ENCODE data around the gene RPL37A.

The RPL37A gene

DNA sequence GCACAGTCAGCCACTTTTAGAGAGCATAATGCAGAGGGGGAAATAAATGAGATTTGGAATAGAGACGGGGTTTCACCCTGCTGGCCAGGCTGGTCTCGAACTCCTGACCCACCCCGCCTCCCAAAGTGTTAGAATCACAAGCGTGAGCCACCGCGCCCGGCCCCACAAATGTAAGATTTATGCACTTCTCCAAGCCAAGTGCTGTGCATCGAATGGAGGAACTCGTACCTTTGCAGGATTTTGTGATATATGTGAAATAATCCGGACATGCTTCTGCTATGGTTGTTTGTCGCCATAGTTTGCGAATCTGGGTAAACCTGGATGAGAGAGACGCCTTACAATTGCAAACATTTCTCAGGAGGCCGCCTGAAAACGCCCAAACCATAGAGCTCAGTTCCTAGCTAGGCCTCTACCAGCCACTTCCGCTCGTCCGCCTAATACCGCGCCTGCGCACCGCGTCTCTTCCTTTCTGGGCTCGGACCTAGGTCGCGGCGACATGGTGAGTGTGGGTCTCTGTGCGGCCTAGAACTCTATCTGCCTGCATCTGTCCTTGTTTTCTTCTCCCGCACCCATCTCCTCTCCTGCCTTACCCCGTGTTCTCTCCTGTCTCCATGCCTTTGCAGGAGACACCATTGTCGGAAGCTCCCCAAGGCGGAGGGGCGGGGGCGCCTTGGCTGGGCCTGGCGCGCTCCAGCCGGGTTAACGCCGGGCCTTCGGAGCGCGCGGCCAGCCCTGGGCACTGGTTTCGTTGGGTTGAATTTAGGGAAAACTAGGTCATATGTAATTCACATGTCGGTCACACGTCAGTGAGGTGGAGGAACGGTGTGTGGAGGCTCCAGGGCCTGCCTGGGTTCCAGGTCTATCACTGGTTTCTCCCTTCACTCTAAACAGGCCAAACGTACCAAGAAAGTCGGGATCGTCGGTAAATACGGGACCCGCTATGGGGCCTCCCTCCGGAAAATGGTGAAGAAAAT lies at the start of gene RPL37A:
Gene RPL37A (plus strand): TSS at position 466 of the 974 bp plus-strand sequence. CDS start 31 bp downstream, at position 497.
- peak; percentile 83 for DNase-seq (ENCODE audit: low spot score)

DNA sequence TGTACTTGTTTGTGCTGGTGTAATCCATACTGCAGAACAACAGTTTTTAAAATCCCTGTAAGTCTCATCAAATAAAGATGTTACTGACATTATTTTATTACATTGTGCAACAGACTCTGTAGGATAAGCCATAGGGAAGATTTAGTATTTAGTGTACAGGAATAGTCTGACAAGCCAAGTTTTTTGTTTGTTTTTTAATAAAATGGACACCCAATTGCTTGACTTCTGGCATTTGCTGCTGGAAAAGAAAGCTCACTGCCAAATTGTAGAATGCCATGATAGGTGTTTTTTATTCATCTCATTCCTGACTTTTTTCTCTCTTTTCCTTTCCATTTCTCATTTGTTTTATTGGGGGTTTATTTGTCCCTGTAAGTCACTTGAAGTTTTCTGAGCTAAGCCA lies 48.3 kb upstream of the RPL37A start:
- no peak for DNase-seq (ENCODE audit: low spot score)

DNA sequence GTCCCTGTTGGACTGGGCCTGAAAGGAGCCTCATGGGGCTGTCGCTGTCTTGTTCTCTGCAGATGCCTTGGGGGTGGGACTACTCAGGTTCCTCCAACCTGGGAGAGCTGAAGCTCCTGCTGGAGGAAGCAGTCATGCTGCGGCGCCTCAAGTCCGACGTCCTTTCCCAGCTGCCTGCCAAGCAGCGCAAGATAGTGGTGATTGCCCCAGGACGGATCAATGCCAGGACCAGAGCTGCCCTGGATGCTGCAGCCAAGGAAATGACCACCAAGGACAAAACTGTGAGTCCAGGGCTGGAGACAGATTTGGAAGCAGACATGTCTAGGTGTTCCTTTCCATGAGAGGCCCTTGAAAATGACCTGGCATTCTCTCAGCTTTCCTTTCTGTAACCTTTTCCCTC lies 47.9 kb upstream of the RPL37A start:
- no peak for DNase-seq (ENCODE audit: low spot score)

DNA sequence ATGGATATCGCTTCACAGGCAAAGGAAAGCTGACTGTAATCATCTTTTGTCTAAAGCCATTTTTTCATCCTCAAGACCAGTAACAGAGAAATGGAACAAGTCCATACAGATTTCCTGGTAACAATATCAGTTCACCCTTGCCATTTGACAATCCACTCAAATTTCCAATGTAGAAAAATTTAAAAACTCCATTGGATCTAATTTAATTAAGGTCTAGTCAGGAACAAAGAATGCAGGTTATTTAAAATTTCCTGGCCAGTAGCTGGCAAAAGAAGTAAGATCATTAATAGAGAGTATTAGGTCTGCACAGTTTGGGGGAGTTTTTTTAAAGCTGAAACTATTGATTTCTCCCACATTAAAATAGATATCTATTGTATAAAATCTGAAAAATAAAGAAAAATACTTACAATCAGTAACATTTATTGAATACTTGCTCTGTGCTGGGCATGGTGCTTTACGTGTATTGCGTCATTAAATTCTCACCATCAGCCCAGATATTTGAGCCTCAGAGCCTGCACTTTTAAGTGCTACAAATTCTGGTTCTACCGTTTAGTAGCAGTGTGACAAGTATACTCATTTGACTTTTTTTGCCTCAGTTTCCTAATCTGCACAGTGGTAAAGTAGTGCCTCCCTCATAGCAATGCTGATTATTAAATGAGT lies 44.6 kb upstream of the RPL37A start:
- DNase-seq (ENCODE audit: low spot score), result no peak

DNA sequence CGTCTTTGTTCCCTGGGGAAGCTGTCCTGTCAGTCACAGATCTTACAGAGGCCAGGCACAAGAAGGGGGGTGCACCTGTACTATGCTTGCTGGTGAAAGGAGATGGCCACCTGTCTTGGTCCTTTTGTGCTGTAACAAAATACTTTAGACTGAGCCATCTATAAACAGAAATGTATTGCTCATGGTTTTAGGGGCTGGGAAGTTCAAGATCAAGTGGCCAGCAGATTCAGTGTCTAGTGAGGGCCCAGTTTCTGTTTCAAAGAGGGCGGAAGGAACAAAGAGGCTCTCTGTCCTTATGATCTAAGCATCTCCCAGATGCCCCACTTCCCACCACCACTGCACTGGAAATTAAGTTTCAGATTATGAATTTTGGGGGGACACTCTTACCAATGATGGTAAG lies 35.5 kb upstream of the RPL37A start:
- no peak for DNase-seq (ENCODE audit: low spot score)

DNA sequence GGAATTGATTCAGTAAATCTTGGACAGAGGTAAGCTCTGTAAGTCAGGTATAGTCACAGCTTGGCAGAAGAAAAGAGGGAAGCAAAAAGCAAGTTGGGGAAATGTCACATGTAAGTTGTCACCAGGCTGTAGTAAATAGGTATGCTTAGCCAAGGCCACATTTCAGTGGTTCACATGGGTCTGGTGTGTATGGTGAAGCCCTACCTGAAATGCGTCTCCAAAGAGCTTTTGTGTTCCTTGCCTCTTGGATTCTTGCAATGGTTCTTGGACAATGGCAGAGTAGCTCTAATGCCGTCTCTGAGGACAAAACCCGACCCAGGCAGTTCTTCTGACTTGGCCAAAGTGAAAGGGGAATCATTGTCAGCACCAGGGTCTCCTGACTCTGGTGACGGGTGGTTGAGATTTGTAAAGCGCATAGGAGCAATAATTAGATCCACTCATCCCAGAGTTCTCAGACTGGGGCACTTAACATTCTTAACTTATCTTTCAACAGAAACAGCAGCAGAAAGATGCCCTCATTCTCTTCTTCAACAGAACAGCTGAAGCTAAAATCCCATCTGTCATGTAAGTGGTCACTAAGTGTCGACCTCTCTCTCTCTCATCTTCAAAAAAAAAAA lies 34.4 kb upstream of the RPL37A start:
- no peak for DNase-seq (ENCODE audit: low spot score)

DNA sequence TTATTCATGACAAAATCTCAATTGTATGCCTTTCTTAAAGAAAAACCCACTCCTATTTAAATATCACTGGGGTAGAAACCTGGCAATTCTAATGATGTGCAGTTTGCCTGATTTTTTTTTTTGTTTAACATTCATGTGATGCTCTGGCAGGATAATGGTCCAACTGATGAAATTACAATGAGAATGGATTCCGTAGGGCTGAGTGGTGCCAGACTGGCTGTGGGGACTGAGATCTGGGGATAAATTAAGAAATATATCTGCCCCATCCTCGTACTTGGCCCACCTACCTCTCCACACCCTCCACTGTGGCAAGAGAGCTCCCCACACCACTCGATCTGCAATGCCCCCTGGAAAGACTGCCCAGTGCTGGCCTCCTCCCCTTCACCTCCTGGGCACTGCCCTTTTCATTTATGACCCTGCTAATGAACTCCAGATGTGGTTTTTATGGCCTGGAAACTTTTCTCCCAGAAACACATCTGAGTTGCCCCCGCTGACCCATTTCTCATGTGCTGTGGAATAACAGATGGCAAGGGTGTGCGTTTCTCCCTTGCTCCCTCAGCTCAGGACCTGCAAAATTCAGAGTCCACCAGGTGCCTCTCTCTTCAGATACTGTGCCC lies 33.0 kb upstream of the RPL37A start:
- DNase-seq (ENCODE audit: low spot score), result no peak

DNA sequence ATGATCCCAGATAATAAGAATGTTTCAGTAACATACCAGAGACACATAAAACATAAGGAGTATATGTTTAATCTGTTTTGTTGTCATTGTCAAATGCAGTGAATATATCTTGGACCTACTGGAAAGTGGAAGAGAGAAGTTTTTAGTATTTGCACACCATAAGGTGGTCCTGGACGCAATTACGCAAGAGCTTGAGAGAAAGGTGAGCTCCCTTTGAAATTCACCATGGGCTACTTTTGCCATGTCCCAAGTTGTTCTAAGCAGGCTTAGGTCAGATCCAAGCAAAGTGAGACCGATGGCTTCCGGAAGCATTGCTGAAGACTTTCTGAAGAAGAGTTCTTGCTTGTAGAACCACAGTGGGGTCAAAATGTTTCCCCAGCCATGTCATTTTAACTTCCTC lies 30.8 kb upstream of the RPL37A start:
- no peak for DNase-seq (ENCODE audit: low spot score)

DNA sequence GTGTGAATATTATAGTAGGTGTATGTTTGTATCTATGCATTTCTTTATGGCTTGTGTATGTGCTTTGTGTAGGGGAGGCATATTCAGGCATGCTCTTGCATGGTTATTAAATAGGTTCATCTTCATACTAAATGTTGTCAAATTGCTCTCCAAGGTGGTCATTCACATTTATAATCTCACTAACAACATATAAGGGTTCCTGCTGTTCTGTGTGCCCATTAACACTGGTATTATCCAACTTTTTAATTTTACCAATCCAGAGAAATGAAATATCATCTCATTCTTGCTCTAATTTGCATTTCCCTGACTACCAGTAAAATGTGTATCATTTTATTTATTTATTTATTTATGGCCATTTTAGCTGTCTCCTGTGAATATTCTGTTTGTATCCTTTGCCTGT lies 29.0 kb upstream of the RPL37A start:
- DNase-seq (ENCODE audit: low spot score), result no peak

DNA sequence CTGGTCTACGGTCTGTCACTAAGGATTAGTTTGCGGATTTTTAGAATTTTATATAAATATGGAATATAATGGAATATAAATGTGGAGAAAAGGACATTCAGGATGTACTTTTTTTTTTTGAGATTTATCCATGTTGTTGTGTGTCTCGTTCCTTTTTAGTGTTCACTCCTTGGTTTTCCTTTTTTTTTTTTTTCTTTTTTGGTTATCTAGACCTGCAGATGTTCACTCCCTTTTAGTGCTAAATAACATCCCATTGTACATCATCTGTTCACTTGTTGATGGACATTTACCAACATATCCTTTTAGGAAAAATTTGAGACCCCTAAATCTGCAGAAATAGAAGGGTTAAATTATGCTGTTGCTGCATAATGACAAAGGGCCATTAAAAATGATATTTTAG lies 25.5 kb upstream of the RPL37A start:
- no peak for DNase-seq (ENCODE audit: low spot score)

DNA sequence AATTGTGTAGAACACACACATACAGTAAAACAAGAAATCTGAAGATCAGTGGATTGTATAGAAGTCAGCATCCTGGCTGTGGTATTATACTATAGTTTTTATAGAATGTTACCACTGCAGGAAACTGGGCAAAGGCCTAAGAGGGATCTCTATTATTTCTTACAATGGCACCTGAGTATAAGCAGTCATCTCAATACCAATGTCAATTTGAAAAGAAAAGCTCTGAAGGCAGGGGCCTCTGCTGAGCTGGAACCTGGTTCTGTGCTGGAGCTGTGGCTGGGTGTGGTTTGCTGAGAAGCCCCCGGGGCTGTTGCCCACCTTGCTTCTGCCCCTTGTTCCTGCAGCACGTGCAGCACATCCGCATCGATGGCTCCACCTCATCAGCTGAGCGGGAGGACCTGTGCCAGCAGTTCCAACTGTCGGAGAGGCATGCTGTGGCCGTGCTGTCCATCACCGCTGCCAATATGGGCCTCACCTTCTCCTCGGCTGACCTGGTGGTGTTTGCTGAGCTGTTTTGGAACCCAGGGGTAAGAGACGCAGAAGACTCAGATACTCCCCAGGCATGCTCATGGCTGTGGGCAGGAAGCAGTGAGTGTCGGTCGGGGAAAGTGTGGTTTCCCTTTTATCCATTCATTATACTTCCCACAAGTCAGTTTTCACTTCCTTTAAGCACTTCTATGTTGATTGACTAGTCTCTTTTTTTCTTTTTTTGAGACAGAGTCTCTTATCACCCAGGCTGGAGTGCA lies 23.5 kb upstream of the RPL37A start:
- DNase-seq (ENCODE audit: low spot score), result no peak

DNA sequence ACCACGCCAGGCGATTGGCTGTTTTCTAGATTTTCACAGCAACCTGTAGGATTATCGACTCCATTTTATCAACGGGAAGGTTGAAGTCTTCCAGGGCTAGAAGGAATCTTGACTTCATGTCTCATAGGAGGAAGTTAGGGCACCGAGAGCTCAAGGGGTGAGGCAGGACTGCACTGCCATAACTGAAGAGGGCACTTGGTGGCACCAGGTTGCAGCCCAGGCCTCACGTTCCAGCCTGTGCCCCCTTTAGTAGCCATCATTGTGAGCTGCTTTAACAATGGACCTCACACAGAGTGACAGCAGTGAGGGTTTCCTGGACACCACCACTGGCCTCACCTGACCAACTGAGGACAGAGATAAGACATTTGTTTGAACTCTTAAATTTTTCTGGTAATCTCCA lies 22.9 kb upstream of the RPL37A start:
- no peak for DNase-seq (ENCODE audit: low spot score)

DNA sequence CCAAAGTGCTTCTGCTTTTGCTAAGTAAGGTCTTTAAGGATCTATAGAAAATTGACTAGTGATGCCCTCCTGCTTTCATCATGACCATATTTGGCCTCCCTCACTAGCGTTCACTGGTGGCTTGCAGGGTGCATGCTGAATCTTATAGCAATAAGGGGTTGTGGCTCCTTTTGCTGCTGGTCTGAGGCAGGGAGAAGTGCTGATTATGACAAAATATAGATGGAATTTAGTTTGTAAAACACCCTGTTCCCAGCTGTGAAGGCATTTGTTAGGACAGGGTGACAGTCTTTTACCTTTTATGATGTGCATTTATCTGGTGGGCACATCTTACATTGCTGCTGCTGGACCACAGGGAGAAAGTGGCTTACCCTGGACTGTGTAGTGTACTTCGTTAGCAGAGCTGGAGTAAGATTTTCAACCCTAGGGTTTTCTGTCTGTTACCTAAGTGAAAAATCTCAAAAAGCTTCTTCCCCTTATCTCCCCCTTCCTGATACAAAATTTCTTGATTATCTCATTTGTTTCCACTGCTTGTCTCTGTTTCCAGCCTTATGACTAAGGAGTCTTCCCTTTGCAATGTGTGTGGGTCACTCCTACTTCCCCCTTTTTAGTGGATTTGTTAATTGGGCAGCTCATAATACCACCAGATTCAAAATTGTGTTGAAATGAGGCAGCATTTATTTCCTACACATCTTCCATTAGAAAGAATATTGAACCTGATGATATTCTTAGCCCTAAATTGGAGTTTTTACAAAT lies 21.2 kb upstream of the RPL37A start:
- DNase-seq (ENCODE audit: low spot score), result no peak

DNA sequence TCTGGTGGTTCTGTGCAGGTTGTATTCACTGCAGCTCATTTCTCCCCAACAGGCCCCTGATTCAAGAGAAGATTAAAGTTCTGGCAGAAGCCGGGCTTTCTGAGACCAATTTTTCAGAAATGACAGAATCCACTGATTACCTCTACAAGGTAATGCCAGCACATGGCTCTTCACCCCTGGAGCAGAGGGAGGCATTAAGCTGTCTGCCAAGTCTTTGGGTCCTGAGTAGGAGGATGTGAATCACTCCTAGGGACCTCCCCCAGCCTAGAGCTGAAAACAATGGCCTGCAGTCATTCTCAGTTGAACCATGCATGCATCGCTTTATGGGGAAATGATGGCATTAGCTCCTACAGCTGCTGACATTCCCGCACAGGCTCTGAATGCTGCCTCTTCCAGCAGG lies 20.5 kb upstream of the RPL37A start:
- DNase-seq (ENCODE audit: low spot score), result no peak

DNA sequence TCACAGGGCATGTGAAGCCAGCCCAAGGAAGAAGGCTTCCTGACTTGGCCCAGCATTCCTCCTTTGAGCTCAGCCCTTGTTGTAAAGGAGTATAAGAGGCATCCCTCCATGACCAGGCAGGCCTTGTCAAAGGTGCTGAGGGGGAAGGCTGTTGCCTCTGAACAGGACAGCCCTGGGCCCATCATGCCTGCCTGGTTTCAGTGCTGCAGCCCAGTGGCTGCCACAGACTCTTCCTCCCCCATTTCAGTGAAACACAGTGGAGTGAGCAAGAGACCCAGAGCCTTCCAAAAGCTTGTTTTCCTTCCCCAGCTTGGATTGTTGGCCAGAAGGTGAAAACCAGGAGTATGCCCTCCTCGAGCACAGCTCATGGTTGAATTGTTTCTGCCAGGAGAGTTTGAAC lies 19.9 kb upstream of the RPL37A start:
- no peak for DNase-seq (ENCODE audit: low spot score)

DNA sequence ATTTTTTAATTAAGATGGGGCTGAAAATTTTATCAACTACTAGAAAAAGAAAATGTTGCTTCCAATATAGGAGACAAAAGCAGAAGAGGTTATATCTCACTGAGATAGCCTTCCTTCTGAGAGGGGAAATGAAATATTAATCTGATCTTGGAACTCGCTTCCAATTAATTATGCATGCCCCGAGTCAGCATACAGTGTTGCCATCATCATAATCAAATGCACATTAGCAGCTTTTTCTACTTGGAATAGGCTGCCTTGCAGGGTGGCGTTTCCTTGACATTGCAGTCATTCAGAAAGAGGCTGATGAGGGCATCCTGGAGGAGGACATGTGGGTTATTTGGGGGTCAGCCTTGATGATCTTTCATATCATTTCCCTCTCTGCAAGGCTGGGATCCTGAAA lies 18.4 kb upstream of the RPL37A start:
- DNase-seq (ENCODE audit: low spot score), result no peak

DNA sequence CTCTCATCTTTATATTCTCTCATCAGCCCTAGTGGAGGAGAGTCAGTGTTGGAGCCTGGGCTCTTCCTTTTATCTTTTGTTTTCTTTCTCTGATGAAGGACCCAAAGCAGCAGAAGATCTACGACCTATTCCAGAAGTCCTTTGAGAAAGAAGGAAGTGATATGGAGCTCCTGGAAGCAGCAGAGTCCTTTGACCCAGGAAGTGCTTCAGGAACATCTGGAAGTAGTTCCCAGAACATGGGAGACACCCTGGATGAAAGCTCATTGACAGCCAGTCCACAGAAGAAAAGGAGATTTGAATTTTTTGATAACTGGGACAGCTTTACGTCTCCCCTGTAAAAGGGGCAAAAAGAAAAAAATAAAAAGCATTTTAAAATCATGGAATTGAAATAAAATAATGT lies 16.0 kb upstream of the RPL37A start:
- DNase-seq (ENCODE audit: low spot score), result no peak

DNA sequence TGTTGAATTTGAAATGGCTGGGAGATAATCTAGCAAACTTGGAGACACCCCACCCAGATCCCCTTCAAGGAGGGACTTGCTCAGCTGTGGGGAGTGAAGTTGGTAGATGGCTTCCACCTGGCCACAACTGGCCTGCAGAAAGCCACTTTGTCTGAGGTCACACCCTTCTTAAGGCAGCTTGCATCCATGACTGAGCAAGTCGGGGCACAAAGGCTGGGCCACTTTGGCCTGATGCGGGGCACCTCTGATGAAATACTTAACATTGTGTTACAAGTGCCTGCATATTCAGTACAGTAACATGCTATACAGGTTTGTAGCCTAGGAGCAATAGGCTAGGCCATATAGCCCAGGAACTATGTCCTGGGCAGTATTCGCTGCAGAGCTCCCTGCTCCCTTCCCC lies 13.4 kb upstream of the RPL37A start:
- no peak for DNase-seq (ENCODE audit: low spot score)

DNA sequence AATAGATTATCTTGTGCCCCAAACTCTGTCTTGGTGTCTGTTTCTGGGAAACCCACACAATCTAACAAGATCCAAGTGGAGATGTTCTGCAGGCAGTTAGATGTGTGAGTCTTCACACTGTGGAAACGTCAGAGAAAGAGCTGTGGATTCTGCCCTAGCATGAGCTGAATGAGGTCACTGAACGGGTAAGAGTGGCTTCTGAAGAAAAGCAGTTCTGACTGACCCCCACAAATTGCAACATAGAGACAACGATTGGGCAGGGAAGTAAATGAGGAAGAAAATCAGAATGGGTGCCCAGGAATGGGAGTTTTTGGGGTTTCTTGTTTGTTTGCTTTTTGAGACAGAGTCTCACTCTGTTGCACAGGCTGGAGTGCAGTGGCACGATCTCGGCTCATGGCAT lies 12.9 kb upstream of the RPL37A start:
- no peak for DNase-seq (ENCODE audit: low spot score)

DNA sequence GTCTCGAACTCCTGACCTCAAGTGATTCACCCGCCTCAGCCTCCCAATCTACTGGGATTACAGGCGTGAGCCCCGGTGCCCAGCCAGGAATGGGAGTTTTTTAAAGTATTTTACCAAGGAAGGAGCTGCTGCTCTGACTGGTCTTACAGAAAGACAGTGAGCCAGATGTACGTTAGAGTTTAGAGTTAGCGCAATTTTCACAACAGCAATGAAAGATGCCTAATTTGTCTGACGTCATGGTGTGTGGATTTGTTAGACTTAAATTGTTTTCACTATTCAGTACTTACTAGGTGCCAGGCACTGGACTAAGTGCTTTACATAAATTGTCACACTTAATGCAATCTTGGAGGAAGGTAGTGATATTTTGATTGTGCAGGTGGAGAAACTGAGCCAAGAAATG lies 12.4 kb upstream of the RPL37A start:
- no peak for DNase-seq (ENCODE audit: low spot score)

DNA sequence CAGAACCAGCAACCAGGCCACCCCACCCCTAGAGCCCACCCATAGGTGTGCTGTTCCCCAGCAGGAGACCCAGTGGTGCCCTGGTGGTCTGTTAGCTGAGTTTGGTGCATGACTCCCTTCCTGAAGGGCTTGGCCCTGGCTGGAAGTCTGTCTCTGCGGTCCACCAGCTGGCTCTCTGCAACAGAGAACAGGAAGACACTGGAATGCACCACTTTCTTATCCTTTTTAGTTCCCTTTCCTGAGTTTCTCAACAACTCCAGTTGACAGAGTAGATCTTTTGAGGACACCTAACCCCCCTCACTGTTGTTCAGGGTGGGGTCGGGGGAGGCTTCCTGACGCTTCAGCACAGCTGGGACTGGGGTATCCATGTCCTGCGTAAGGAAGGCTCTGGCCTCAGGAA lies 11.9 kb upstream of the RPL37A start:
- no peak for DNase-seq (ENCODE audit: low spot score)

Data from HuH-7 (cell line).